Measurements from ENCODE around the gene COL23A1.

COL23A1 gene

DNA sequence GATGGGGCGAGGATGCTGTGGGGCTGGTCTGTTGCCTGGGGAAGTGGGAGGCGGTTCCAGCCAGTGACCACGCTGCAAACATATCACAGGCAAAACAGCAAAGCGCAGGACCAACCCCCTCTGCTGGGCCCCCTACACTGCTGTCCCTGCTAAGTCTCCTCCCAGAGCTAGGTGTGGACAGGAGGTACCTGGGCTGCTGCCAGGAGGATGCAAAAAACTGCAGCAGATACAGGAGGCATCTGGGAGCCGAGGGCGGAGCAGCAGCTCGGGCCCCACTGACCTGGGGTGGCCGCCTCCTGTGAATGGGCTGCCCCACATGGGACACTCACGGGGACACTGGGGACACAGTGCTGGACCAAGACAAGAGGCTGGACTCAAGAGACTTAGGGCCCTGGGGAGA lies 309.6 kb downstream of the COL23A1 start:
- no peak for DNase-seq (ENCODE audit: low spot score)

DNA sequence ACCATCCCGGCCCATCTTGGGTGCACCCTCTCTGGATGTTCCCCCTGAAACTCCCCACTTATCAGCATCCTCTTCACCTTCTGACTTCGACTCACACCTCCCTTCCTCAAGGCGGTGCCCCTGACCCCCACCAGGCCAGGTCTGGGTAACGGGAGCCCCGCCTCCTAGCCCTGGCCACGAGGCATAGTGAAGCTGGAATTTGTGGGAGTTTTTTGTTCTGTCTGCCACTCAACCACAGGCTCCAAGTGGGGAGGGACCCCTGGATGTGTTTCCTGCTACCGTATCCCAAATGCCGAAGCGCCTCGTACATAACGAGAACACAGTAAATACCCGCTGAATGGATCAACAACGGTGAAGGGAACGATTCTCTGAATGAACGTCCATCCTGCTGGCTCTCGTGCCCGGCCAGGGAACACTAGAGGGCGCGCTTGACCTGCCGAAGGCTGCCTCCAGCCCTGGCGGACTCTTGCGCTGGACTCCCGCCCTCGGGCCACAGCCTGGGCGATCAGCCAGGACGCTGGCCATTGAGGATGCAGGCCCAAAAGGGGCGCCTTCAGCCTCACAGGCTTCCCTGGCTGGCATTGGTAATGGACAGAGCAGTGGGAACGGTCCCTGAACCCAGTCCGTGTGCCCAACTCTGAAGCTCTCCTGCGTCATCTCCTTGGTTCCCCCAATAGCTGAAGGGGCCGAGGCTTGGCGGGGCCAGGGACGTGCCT lies 310.3 kb downstream of the COL23A1 start:
- peak; percentile 78 for DNase-seq (ENCODE audit: low spot score)

DNA sequence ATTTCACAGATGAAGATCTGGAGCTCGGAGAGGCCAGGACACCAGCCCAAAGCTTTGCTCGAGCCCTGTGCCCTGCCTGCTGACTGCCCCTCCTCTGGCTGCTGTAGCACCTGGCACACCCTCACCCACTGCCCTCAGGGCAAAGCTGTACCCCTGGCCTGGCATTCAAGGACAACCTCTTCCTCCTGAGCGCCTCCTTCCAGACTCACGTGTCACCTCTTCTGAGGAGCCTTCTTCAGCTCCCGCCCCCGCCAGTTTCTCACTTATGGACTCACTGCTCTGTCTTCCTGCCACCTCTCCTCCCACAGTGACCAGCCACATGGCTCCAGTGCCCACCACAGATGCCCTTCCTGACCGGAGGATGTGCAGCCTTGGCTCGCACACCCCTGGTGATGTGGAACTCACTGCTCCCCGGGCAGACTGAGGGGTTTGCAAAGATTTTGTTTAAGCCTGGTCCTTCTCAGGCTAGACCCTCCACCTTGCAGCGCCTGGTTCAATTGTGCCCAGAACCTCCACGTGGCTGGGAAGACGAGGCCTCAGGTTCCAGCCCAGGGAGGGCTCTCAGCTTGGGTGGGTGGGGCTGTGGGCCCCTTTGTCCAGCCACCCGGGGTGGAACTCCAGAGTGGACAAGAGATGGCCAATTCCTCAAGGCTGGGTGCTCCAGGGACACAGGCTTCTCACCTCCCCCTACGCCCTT lies 311.0 kb downstream of the COL23A1 start:
- DNase-seq (ENCODE audit: low spot score), result no peak

DNA sequence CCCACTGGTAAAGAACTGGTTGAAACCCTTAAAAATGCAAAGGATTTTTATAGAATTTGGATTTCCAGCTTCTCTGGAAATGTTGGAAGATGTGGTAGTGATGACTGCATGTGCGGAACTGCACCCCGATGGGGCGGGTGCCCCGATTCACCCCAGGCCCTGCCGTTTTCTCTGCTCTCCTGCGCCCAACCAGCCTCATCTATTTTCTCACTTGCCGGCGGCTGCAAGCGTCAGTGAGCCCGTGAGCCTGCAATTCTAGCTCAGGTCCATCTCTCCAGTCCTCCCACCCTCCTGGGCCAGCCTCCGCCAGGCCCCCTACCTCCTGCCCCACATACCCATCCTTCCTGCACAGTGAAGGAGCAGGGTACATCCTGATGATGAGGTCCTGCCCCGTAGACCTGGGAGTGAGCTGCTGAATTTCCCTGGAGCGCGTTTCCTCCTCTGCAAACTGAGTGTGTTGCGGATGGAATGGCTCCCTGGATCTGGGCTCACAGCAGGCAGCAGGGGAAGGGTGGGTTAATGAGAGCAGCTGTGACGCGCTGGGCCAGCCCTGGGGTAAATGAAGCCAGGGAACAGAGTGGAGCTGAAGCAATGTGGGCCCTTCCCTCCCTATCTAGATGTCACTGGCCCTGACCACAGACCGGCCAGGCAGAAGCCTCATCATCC lies 311.7 kb downstream of the COL23A1 start:
- no peak for DNase-seq (ENCODE audit: low spot score)

DNA sequence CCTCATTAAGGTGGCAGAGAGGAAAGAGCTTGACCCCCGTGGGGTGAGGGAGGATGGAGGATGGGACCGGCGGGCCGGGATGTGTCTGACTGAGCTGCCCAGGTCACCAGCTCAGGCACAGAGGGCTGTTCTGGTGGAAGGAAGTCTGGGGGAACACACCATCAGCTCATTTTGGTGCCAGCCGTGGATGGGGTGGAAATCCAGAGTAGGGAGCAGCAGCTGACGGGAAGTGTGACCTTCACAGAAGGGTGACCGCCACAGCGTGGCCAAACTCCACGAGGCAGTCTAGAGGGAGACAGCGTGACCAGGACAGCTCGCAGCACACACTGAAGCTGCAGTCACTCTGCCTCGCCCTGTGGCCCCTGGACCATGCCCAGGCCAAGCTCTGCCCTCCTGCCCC lies 312.3 kb downstream of the COL23A1 start:
- DNase-seq (ENCODE audit: low spot score), result no peak

DNA sequence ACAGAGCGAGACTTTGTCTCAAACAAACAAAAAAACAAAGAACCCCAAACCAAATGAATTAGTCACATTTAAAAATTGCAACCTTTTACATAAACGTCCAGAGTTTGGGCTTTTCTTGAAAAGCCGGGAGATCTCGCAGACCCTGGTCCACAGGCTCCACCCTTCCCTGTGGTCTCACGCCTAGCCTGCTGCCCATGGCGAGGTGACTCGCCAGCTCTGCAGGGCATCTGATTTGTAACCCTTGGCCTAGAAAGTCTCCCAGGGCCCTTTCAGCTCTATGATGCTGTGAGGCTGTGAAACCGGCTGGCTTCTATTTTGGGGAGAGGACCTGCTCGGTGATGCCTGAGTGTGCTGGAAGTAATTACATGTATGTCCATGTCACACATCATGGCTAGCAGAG lies 312.8 kb downstream of the COL23A1 start:
- no peak for DNase-seq (ENCODE audit: low spot score)

DNA sequence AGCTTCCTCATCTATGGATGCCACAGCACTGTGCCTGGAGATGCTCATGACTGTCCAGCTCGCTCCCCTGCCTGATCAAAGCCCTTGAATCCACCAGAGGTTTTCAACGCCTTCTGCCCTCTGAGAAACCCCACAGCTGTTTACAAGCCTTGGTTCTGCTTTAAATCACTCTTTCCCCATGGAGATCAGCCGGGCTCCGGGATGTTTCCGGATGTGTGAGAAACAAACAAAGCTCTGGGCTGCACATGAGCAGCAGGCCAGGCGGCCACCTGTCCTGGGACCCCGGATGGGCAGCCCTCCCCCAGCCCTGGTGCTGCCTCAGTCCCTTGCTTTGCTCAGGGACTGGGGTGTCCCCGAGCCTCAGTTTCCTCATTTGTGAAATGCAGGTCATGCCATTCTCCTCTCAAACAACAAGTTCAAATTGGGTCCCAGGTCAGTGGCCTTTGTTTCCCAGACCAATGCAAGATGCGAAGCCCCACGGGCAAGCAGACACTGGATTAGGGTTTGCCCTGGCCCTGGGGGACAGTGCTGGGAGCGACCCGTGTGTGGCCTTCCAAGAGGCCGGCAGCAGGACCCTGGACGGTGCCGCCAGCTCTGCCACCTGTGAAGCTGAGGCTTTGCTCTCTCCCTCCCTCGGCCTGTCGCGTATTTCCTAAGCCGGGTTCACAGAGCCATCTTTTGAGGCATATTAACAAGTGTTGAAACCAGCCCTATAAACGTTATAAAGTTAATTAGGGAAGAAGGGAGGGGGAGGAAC lies 315.2 kb downstream of the COL23A1 start:
- DNase-seq (ENCODE audit: low spot score), result no peak

DNA sequence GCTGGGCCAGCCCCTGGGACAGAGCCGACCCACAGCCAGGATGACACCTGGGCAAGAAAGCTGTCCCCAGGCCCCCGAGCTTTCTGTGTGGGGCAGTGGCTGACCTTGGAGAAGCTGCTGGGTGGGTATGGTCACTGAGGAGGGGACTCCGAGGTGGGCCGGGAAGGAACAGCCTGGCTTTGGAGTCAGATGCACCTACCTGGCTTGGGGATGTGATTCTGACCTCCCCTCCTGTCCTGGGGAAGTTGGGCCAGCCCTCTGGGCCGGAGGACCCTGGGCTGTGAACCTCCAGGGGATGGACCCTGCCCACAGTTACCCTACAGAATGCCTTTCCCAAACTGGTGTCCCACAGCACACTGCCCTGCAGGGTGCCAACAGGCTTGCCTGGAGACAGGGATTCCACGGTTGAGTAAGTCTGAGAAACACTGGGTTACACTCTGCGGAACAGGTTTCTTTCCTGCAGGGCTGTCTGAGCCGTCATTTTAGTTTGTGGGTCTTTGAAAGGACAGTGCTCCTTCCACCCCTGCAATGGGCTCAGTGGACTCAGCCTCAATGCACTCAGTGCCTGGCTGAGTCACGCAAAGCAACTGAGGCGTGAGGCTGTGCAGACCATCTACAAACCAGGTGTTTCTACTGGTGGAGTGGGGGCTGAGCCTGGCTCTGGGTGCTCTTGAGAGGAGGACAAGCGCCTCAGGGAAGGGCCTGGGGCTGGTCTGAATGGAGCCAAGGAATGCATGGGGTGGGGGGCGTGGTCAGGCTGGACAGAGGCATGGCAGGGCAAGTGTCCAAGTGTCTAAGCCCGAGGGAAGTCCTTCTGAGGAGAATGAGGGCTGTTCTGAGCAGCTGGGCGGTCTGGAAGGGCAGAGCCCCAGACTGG lies 316.3 kb downstream of the COL23A1 start:
- DNase-seq (ENCODE audit: low spot score), result peak; percentile 54

DNA sequence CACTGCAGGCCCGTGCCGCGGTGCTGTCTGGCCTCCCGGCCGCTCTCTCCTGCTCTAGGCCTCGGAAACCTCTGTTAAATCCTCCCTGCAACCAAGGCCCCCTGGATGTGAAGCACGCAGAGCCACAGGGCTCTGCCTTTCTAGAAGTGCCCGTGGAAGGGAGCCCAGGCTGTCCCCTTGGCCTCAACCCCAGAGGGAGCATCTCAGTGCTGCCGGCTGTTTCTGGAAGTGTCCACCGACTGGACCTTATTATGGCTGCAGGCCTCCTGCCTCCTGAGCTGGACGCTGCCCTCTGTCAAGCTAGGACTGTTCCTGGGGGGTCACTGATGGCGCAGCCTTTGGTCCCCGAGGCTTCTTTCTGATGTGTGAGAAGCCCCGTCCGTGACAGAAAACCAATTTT lies 317.2 kb downstream of the COL23A1 start:
- no peak for DNase-seq (ENCODE audit: low spot score)

DNA sequence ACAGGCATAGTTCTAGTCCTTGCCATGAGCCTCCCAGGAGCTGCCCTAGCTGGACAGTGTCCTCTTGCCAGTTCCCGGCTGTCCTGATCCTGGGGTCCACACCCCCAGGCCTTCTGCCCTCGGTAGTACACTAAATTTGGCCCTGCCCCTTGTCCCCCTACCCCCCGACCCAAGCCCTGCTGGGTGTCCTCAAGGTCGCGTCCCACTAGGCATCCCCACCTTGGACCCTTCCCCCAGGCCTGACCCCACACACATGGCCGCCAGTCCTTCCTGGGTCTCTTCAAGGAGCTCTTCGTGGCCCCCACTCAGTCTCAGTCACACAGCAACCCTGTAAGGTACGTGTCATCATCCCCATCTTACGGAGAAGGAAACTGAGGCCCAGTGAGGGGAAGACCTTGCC lies 317.6 kb downstream of the COL23A1 start:
- no peak for DNase-seq (ENCODE audit: low spot score)

DNA sequence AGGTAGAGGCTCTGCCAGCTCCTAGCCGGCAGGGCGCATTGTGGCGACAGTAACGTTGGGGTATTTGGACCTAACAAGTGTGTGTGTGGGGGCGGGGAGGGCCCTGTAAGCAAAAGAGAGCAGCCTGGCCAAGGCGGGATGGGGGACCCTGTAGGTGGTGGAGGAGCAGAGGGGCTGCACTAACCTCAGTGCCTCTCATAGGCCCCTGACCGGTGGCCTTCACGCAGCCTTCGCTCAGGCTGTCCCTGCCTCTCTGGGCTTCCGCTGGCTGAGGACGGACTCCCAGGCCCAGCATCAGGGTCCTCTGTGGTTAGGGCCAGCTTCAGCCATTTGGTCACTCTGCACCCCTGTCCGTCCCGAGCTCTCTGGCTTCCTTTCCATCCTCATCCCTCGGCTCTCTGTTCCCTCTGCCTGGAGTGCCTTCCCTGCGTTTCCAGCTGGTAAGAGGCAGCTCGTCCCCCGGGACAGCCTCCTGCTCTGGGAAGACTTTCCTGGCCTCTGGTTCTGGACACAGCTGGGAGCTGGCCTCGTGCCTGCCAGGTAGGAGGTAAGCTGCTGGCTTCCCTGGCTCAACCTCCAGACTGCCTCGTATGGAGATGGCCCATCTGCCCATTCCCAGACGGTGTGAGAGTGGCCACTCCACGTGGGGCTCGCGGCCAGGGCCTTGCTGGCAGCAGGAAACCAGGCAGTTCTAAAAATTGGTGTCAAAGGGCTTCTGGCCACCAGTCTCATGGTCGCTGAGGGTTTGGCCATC lies 318.3 kb downstream of the COL23A1 start:
- no peak for DNase-seq (ENCODE audit: low spot score)

DNA sequence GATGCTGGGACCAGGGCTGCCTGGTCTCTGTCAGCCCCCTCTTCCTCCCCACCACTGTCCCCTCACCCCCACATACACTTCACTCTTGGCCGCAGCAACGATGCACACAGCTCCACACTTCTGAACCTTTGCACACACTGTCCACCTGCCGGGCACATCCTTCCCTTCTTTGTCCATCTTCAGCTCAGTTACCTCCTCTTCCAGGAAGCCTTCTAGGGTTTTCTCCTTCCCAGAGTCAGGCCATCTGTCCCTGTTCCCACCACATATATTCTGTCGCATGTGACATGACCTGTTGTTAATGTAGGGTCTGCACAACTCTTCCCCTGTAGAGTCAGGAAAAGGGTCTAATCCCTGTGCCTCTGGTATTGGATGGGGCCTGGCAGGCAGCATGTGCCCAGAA lies 319.0 kb downstream of the COL23A1 start:
- no peak for DNase-seq (ENCODE audit: low spot score)

DNA sequence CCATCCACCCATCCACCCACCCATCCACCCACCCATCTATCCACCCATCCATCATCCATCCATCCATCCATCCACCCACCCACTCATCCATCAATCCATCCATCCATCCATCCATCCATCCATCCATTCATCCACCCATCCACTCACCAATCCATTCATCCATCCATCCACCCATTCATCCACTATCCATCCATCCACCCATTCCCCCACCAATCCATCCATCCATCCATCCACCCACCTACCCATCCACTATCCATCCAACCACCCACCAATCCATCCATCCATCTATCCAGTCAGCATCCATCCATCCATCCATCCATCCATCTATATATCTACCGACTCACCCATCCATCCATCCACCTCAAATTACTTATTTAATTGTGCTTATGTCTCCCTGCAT lies 320.7 kb downstream of the COL23A1 start:
- DNase-seq (ENCODE audit: low spot score), result no peak

DNA sequence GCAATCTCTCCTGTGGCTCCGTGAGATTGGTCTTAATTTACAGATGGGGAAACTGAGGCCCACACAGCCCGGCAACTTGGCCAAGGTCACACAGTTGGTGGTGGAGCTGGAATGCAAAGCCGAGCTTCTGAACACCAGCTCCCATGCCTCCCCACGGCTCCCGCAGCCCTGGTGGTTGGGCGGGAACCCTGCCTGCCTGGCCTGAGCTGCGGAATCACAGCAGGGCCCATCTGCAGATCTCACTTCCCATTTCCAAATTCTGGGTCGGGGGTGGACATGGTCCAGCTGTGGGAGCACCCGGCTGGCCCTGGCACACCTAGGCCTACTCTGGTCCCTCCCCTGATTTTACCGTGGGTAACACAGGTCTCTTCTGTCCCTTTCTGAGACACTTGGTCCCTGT lies 322.3 kb downstream of the COL23A1 start:
- no peak for DNase-seq (ENCODE audit: low spot score)

DNA sequence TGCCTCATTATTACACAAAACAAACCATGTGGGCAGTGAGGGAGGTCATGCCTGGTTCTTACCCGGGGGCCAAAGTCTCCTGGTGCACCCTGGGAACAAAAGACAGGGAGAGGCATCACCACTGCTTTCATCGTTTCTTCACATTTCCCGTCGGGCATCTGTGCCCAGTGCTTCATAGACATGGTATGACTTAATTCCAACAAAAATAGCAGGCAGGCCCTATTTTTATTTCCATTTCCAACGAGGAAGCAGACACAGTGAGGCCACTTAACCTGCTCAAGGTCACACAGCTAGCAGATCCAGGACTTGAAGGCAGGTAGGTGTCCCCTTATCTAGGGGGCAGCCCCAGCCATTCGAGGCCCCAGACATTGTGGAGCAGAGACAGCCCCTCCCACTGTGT lies 322.9 kb downstream of the COL23A1 start:
- no peak for DNase-seq (ENCODE audit: low spot score)

DNA sequence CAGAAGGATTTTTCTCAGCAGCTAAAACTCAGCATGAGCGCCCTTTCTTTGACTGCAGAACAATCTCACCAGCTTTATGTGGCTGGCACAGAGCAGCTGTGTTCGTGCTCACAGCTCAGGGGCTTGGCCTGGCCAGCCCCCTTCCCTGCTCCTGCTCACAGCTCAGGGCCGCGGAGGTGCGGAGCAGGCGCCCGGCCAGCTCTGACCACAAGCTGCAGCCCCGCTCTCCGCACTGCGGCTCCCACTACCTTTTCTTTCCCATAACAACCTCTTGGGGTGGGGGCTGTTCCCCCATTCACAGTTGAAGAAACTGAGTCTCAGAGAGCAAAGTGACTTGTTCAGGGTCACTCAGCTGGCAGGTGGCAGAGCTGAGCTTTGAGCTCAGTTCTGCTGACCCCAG lies 323.6 kb downstream of the COL23A1 start:
- no peak for DNase-seq (ENCODE audit: low spot score)

DNA sequence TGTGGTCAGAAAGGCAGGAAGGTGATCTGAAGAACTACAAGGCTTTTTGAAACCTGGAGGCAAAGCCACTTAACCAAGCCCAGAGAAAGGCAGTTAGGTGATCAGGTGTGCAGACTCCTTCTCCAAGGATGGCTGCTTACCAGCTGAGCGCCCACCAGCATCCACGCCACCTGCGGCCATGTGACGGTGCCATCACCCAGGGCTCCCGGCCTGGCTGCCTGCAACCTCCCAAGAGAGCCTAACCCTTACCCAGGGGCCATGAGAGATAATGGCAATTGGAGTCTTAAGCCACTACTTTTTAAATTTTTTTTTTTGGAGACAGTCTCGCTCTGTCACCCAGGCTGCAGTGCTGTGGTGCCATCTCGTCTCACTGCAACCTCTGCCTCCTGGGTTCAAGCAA lies 324.4 kb downstream of the COL23A1 start:
- no peak for DNase-seq (ENCODE audit: low spot score)

DNA sequence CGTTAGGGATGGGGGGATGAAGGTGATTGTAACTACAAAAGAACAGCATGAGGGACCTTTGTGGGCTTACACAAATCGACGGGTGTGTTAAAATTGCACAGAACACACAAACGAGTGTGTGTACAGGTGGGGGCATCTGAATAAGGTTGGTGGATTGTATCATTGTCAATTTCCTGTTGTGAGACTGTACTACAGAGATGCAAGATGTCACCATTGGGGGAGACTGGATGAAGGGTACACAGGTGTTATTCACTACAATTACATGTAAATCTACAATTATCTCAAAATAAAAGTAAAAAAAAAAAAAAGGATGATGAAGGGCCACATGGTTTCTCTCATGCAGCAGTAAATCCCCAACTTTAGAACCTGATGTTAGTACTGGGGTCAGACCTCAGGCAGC lies 326.1 kb downstream of the COL23A1 start:
- no peak for DNase-seq (ENCODE audit: low spot score)

DNA sequence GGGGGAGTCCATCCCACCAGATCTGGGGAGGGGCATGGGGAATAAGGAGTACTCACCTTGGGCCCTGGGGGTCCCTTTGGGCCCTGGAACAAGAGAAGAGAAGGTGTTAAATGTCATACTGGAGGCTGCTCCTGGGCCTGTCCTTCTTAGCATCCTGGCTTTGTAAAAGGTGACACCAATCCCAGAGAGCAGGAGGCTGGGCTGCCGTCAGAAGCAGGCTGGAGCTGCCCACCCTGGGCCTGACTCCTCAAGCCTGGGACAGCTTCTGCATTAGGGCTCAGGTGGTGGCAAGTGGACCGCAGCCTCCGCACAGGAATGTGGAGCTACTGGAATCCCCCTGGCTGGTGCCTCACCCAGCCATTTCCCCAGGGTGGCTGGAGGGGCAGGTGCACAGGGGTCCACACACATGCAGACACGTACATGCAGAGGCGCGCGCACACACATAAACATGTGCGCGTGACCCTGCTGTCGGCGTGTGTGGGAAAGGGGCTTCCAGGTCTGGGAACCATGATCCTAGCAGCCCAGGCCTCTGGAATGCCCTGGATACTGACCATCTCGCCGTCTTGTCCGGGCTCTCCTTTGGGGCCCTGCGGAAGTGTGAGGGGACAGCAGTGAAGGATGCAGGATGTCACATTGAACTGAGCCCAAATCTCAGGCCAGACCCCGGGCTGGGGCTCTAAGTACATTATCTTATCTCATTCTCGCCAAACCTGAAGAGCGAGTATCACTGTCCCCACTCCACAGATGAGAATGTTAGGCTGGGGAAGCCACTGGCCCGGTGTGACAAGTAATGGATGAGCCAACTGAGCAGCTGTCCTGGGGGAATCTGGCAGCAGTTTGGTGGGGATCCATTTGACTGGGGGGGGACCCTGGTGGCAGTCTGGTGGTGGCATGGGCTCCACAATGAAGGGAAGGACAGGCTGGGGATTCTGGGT lies 328.3 kb downstream of the COL23A1 start:
- no peak for DNase-seq (ENCODE audit: low spot score)

Measured in kidney tubule cell (primary cell).